Activated CD4-positive, alpha-beta T cell treated with anti-CD3 and anti-CD28 coated beads, Interleukin-2, amount 10 ng/mL, durations not matched to agents 24 days and 14 days (primary cell): ENCODE data around the gene CEP57. TPM values are rescaled to one million over a fixed set of nuclear protein-coding genes. Genes with fewer than 3 reads are reported as not detected.
"Not testable (repeated sequence)": the region's sequence is repeated elsewhere in the genome, so short reads cannot be mapped to it uniquely, and the experiment has no call there.

Source experiments
- DNase-seq: peaks from one replicate; pipeline ENCODE4 v3.0.0; 2022
- H3K27ac Mint-ChIP-seq: one replicate; pipeline ENCODE4 v1.8.0; 2022; ENCODE audit warnings: mild to moderate bottlenecking, mixed read lengths
- H3K27me3 Mint-ChIP-seq: one replicate; pipeline ENCODE4 v1.8.0; 2022; ENCODE audit warnings: mixed read lengths
- H3K36me3 Mint-ChIP-seq: one replicate; pipeline ENCODE4 v1.8.0; 2022; ENCODE audit warnings: low read depth, mild to moderate bottlenecking, mixed read lengths
- H3K4me1 Mint-ChIP-seq: one replicate; pipeline ENCODE4 v1.8.0; 2021; ENCODE audit warnings: mixed read lengths
- H3K4me3 Mint-ChIP-seq: one replicate; pipeline ENCODE4 v1.8.0; 2022; ENCODE audit warnings: mild to moderate bottlenecking, moderate library complexity, mixed read lengths
- H3K9me3 Mint-ChIP-seq: one replicate; pipeline ENCODE4 v1.8.0; 2021; ENCODE audit warnings: mixed read lengths
- intact Hi-C: fragments of 100-400 bp; cut with micrococcal nuclease; formaldehyde crosslinking; loops from one replicate; pipeline ENCODE4 v1.15.1; 2023
- total RNA-seq: library from RNA; stranded (reverse); gene quantifications from 2 replicates; pipeline ENCODE4 v1.2.3, GENCODE V29; 2022

The CEP57 gene
- total RNA-seq, 1 donor from 2014 or later: 87.6 TPM

- H3K36me3 Mint-ChIP-seq: peaks cover 61% of the 10 kb centered on the region
- intact Hi-C loops, H3K27me3 Mint-ChIP-seq, H3K4me3 Mint-ChIP-seq, H3K27ac Mint-ChIP-seq, DNase-seq, H3K4me1 Mint-ChIP-seq: not testable (repeated sequence)
- H3K9me3 Mint-ChIP-seq: peaks cover 23% of the 10 kb centered on the region
These were observed 16.2 kb downstream of the CEP57 start for GRCh38 chr11:95806464-95806863.

DNA sequence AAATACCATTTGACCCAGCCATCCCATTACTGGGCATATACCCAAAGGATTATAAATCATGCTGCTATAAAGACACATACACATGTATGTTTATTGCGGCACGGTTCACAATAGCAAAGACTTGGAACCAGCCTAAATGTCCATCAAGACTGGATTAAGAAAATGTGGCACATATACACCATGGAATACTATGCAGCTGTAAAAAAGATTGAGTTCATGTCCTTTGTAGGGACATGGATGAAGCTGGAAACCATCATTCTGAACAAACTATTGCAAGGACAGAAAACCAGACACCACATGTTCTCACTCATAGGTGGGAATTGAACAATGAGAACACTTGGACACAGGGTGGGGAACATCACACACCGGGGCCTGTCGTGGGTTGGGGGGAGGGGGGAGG, 20.8 kb downstream of the CEP57 start:
- H3K4me1 Mint-ChIP-seq, H3K27ac Mint-ChIP-seq, H3K4me3 Mint-ChIP-seq, H3K27me3 Mint-ChIP-seq, DNase-seq, intact Hi-C loops: not testable (repeated sequence)
- Mint-ChIP-seq H3K9me3 (peaks cover 23% of the 10 kb centered on the region), H3K36me3 (peaks cover 47% of the 10 kb centered on the region)

DNA sequence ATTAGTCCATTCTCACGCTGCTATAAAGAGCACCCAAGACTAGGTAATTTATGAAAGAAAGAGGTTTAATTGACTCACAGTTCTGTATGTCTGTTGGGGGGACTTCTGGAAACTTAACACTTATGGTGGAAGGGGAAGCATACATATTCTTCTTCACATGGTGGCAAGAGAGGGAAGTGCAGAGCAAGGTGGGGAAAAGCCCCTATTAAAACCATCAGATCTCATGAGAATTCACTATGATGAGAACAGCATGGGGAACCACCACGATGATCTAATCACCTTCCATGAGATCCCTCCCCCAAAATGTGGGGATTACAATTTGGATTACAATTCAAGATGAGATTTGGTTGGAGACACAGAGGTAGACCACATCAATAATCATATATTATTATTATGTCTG, 25.7 kb downstream of the CEP57 start:
- intact Hi-C loops: loop anchor here (2.0 kb wide), 1 partner anchor 17 kb away; no protein-coding TSS in a partner anchor
- no peaks in the 10 kb centered on the region for H3K9me3 Mint-ChIP-seq
- H3K27me3 Mint-ChIP-seq: no peaks in the 10 kb centered on the region
- peak overlapping the region; percentile 35 for H3K27ac Mint-ChIP-seq
- DNase-seq: no peak
- peaks cover 3% of the 10 kb centered on the region for H3K4me1 Mint-ChIP-seq
- H3K4me3 Mint-ChIP-seq: no peak overlapping the region
- H3K36me3 Mint-ChIP-seq: peaks cover 42% of the 10 kb centered on the region

GRCh38 chr11:95821640-95822039, 31.3 kb downstream of the CEP57 start:
- no peak overlapping the region for H3K27ac Mint-ChIP-seq
- peaks cover 4% of the 10 kb centered on the region for H3K4me1 Mint-ChIP-seq
- no peak overlapping the region for H3K4me3 Mint-ChIP-seq
- intact Hi-C loops: no loop called here
- H3K27me3 Mint-ChIP-seq: no peaks in the 10 kb centered on the region
- H3K36me3 Mint-ChIP-seq: peaks cover 64% of the 10 kb centered on the region
- H3K9me3 Mint-ChIP-seq: no peaks in the 10 kb centered on the region
- no peak for DNase-seq

DNA sequence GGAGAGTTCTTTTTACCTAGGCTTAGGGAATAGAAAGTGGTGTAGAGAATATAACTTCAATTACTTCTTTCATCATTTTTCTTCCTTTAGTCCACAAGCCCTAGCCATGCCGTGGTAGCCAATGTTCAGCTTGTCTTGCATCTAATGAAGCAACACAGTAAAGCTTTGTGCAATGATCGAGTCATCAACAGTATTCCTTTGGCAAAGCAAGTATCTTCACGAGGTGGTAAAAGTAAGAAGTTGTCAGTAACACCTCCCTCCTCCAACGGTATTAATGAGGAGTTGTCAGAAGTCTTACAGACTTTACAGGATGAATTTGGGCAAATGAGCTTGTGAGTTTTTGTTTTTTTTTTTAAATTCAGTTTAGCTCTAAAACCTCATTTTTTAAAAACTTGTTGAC, 37.4 kb downstream of the CEP57 start:
- H3K4me1 Mint-ChIP-seq: peaks cover 4% of the 10 kb centered on the region
- intact Hi-C loops: no loop called here
- no peaks in the 10 kb centered on the region for H3K27me3 Mint-ChIP-seq
- no peak overlapping the region for H3K4me3 Mint-ChIP-seq
- H3K9me3 Mint-ChIP-seq: no peaks in the 10 kb centered on the region
- DNase-seq: no peak
- no peak overlapping the region for H3K27ac Mint-ChIP-seq
- H3K36me3 Mint-ChIP-seq: peaks cover 56% of the 10 kb centered on the region

DNA sequence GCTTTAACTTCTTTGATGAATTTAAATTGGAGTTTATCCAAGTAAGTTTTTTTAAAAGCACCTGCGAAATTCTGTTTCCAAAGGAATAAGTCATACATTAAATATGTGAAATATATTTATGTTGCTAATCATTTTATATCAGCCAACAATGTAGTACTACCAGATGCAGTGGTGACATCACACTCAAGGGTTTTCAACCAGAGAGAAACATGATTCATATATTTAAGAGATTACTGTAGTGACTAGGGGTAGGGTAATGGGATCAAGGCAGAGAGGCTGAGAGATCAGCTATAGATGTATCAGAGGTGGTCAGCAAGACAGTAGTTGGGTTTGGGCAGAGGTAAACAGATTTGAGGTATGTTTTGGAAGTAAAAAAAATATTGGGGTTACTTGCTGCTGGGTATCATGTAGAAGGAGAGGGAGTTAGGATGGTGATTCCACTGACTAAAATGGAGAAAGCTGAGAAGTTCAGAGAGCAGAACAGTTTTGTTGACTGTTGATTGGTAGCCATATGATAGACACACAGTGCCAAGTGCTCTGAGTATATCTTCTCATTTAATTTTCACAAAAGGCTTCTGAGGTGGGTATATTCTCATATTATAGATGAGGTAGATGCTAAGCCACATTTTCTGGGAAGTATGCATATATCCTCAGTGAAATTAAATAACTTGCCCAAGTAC, 39.4 kb downstream of the CEP57 start:
- Mint-ChIP-seq H3K4me1 (peaks cover 4% of the 10 kb centered on the region), H3K4me3 (no peak overlapping the region), H3K27me3 (no peaks in the 10 kb centered on the region), H3K27ac (peak overlapping the region; percentile 27), H3K36me3 (peaks cover 56% of the 10 kb centered on the region), H3K9me3 (no peaks in the 10 kb centered on the region)
- no peak for DNase-seq
- intact Hi-C loops: no loop called here

DNA sequence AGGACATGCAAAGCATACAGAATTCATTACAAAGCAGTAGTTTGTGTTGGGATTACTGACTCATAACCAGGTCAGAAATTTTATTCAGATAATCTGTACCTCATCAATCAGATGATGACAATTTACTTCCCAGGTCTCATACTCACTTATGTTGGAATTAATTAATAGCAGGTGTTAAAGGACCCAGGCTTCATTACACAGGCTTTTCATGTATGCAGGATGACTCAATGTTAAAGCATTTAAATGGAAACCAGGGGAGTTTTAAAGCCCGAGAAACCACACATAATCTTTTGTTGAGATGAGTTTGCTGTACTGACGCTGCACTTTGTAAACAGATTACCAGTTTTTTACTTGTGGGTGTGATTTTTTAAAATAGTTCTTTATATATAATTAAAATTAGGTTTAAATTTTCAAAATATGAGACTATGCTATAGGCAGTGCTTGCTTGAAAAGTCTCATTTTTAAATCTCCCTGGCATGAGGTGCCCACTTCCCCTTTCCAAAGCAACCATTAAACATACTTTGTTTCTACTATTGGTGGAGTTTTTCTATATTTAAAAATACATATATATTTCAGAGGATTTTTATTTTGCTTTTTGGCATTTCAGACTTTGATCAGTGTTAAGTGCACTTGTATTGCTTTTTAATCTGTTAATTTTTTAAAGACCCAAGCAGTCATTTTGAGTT, 41.0 kb downstream of the CEP57 start:
- Mint-ChIP-seq H3K4me3 (no peak overlapping the region), H3K27me3 (no peaks in the 10 kb centered on the region), H3K9me3 (no peaks in the 10 kb centered on the region), H3K36me3 (peaks cover 55% of the 10 kb centered on the region), H3K27ac (no peak overlapping the region), H3K4me1 (peaks cover 4% of the 10 kb centered on the region)
- intact Hi-C loops: no loop called here
- DNase-seq: no peak

- H3K9me3 Mint-ChIP-seq: no peaks in the 10 kb centered on the region
- H3K4me3 Mint-ChIP-seq: no peak overlapping the region
- no peak for DNase-seq
- no peak overlapping the region for H3K27ac Mint-ChIP-seq
- no peaks in the 10 kb centered on the region for H3K27me3 Mint-ChIP-seq
- intact Hi-C loops: no loop called here
- peaks cover 52% of the 10 kb centered on the region for H3K36me3 Mint-ChIP-seq
- peaks cover 4% of the 10 kb centered on the region for H3K4me1 Mint-ChIP-seq
These were observed 42.5 kb downstream of the CEP57 start for GRCh38 chr11:95832763-95833162.

DNA sequence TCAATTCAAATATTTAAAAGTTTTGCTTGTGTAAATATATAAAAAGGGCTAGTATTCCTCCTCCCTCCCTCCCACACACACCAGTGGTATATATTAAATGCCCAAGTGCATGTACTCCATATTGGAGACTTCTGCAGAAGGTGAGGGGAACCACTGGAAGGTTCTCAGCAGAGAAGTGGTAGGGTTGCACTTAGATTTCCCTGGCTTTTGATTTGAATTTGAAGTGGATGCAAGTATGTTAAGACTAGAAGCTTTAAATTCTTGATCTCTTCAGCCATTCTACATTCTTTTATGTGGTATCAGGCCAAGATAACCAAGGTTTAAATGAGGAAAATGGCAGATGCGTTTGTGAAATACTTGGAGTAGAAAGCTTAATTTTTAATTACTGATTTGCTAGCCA, 43.1 kb downstream of the CEP57 start:
- no peaks in the 10 kb centered on the region for H3K9me3 Mint-ChIP-seq

GRCh38 chr11:95835351-95835750, 45.1 kb downstream of the CEP57 start:
- Mint-ChIP-seq H3K27ac (no peak overlapping the region), H3K4me1 (no peaks in the 10 kb centered on the region), H3K36me3 (peaks cover 54% of the 10 kb centered on the region), H3K9me3 (no peaks in the 10 kb centered on the region), H3K27me3 (no peaks in the 10 kb centered on the region), H3K4me3 (no peak overlapping the region)
- no peak for DNase-seq
- intact Hi-C loops: loop anchor here (5.0 kb wide), 1 partner anchor 507 kb away; the partner anchor contains the start of gene MAML2

More for the DNA sequence above, 43.1 kb downstream of the CEP57 start:
- Mint-ChIP-seq H3K4me1 (peaks cover 4% of the 10 kb centered on the region), H3K27me3 (no peaks in the 10 kb centered on the region), H3K4me3 (no peak overlapping the region), H3K27ac (no peak overlapping the region), H3K36me3 (peaks cover 50% of the 10 kb centered on the region)
- intact Hi-C loops: no loop called here
- no peak for DNase-seq

GRCh38 chr11:95835768-95836488, 45.6 kb downstream of the CEP57 start:
- Mint-ChIP-seq H3K9me3 (no peaks in the 10 kb centered on the region), H3K27me3 (no peaks in the 10 kb centered on the region), H3K4me3 (no peak overlapping the region), H3K36me3 (peaks cover 50% of the 10 kb centered on the region), H3K4me1 (no peaks in the 10 kb centered on the region), H3K27ac (no peak overlapping the region)
- intact Hi-C loops: loop anchor here (1.0 to 5.0 kb wide), 3 partner anchors 506 to 590 kb away; partner anchors contain the start of gene MAML2
- DNase-seq: peak; percentile 87

DNA sequence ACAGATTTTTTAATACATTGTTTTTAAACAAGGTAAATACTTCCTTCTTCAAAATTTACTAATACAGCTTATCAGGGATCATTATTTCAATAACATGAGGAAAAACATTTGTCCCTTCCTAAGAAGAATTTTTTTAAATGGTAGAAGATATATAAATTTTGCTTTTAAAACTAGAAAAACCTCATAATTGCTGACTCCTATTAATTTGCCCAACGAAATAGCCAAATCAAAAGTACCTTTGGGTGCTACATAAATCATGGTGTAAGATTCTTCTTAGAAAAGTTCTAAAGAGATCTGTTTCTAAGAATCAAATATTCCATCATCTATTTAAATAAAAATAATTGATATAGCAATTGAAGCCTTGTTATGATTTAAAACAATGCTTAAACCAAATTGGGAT, 54.9 kb downstream of the CEP57 start:
- intact Hi-C loops: loop anchor here (5.0 to 10.0 kb wide), 2 partner anchors 150 to 402 kb away; no protein-coding TSS in a partner anchor
- no peak for DNase-seq
- no peak overlapping the region for H3K27ac Mint-ChIP-seq
- no peaks in the 10 kb centered on the region for H3K9me3 Mint-ChIP-seq
- H3K4me1 Mint-ChIP-seq: no peaks in the 10 kb centered on the region
- peaks cover 19% of the 10 kb centered on the region for H3K36me3 Mint-ChIP-seq
- no peak overlapping the region for H3K4me3 Mint-ChIP-seq
- no peaks in the 10 kb centered on the region for H3K27me3 Mint-ChIP-seq

- H3K9me3 Mint-ChIP-seq: no peaks in the 10 kb centered on the region
- H3K4me3 Mint-ChIP-seq: no peak overlapping the region
- intact Hi-C loops: loop anchor here (1.0 to 10.0 kb wide), 3 partner anchors 146 to 577 kb away; no protein-coding TSS in a partner anchor
- peak; percentile 70 for DNase-seq
- H3K4me1 Mint-ChIP-seq: no peaks in the 10 kb centered on the region
- H3K27me3 Mint-ChIP-seq: no peaks in the 10 kb centered on the region
- peaks cover 16% of the 10 kb centered on the region for H3K36me3 Mint-ChIP-seq
- H3K27ac Mint-ChIP-seq: no peak overlapping the region
These were observed 59.0 kb downstream of the CEP57 start for GRCh38 chr11:95849087-95849825.
